MV-4-11 (cell line): ENCODE measurements around the gene ATP2A3.
"Not testable (repeated sequence)": the region's sequence is repeated elsewhere in the genome, so short reads cannot be mapped to it uniquely, and the experiment has no call there.

Experiments used
- DNase-seq: peaks from one replicate; lab custom pipeline; 2025; lab: John Stamatoyannopoulos, UW

The ATP2A3 gene

DNA sequence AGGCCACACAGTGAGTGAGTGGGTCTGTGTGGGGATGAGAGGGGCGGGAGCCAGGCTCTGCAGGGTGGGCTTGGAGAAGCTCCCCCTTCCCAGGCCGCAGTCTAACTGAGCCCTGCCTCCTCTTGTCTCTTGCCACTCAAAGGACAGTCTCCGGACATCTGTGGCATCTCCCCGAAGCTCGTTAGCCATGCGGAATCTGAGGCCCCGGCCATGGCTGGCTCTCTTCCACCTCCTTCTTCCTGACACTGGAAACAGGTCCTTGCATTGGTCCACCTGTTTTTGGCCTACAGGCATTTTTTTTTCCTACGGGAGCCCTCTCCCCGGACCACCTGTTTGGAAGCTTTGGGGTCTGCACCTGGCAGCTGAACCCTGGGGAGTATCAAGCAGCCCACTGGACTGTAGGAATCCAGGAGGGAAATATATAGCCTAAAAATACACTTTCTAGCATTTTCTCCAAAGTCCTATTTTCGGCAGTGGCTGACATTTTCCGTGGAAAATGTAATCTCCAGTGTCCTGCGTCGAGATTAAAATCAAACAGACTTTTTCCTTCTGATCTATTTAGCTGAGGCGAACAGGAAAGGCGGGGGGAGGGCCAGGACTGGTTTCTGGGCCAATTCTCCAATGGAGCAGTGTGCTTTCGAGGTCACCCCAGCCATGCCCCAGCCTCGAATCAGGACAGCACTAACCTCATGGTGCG is 9.1 kb downstream of the ATP2A3 start:
- DNase-seq = no peak

DNA sequence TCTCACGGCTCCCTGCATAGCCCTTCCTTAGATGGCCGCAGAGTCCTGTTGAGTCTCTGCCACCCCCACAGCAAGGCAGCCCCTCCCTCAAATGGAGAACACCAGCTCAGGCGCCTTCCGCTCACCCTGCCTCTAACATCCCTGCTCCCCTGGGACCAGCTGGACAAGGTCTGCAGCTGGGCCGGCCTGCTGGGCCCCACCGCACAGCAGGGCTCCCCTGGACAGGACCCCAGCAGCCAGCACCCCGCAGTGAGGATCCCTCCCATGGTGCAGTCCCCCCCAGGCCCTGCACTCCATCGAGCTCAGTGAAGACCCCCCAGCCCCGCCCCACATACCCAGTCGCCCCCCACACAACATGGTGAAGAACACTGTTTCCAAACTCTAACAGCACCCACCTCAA is 10.2 kb downstream of the ATP2A3 start:
- DNase-seq = no peak

DNA sequence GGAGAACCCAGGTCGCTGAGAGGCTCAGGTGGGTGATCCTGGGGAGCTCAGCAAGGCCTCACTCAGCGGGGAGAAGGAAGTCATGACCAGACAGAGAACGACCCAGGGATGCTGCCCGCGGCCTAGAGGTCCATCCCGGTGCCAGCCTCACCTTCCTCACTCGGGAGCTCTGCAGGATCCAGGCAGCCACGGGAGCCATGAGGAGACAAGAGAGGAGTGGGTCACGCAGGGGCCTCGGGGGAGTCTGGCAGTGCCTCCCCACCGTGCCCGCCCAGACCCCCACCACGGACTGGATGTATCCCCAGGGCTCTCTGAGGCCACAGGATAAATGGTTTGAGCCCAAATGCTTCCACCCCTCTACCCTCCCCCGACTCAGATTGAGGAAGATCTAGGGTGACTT is 10.7 kb downstream of the ATP2A3 start:
- no peak for DNase-seq

DNA sequence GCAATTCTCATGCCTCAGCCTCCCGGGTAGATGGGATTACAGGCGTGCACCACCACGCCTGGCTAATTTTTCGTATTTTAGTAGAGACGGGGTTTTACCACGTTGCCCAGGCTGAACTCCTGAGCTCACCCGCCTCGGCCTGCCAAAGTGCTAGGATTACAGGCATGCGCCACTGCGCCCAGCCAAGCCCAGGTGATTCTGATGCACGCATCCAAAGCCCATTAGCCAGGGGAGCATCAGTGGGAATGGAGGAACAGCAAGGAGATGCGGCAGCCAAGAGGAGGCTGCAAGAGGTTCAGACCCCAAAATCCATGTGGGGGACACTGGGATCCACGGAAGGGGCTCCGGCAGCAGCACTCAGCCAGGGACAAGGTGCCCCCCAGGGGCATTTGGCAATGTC is 12.1 kb downstream of the ATP2A3 start:
- no peak for DNase-seq

DNA sequence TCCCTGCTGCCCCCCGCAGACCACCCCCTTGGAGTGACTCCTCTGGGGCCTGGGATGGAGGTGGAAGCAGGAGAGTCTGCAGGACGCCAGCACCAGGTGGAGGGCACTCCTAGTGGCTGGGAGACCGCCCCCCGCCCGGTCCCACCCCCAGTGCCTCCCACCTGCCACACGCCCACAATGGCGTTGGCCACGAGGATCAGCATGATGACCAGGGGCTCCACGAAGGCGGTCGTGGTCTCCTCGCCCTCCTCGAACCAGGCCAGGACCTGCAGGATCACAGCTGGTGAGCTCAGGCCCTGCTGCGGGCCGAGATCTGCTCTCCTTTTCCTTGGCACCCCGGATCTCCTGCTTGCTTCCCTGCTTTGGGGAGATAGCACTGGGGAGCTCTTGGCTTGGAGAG is 12.8 kb downstream of the ATP2A3 start:
- no peak for DNase-seq

DNA sequence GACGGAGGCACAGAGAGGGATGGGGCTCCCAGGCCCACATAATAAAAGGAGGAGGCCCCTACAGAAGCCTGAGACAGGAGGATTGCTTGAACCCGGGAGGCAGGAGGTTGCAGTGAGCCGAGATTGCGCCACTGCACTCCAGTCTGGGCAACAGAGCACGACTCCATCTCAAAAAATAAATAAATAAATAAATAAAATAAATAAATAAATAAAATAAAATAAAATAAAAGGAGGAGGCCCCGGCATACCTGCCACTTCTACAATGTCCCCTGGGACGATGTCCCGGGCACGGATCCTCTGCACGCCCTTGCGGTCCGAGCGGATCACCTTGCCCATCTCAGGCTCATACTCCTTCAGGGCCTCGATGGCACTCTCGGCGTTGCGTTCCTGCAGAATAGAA is 13.2 kb downstream of the ATP2A3 start:
- no peak for DNase-seq

DNA sequence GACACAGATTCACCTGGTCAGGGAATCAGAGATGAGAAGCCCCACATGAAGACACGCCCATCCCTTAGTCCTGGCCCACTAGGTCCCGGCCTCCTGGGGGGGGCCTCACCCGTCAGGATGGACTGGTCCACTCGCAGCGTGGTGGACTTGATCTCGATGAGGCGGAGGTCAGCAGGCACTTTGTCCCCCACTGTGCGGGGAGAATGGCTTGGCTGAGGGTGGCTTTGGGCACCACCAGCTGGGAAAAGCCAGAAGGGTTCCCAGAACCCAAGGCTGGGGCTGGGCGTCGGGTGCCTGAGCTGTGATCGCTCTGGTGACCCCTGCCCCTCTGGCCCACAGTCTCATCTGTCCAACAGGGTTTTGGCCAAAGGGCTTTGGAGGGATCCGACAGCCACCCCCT is 13.7 kb downstream of the ATP2A3 start:
- no peak for DNase-seq

DNA sequence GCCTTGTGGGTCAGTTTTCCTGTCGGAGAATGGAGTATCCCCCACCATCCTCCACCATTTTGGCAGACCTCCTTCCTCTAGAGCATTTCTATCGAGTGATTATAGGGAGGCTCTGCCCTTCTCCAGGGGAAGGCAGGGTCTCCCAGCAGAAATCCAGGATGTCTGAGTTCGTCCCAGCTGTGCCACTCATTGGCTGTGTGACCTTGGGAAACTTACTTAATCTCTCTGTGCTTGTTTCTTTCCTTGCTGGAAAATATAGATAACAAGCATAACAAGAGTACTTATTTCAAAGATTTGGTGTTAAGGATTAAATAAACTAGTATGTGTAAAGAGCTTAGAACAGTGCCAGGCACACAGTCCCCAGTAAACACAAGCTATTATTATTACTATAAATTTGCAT is 14.8 kb downstream of the ATP2A3 start:
- DNase-seq = no peak

DNA sequence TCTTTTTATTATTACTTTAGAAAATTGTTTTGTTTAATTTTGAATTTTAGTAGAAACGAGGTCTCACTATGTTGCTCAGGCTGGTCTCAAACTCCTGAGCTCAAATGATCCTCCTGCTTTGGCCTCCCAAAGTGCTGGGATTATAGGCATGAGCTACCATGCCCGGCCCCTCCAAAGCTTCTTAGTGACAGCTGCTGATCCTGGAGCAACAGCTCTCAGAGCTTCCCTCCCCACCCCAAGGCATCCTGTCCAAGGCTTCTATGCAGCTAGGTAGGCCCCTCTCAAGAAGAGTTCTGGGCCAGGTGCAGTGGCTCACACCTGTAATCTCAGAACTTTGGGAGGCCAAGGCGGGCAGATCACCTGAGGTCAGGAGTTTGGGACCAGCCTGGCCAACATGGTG is 15.7 kb downstream of the ATP2A3 start:
- not testable (repeated sequence) for DNase-seq

DNA sequence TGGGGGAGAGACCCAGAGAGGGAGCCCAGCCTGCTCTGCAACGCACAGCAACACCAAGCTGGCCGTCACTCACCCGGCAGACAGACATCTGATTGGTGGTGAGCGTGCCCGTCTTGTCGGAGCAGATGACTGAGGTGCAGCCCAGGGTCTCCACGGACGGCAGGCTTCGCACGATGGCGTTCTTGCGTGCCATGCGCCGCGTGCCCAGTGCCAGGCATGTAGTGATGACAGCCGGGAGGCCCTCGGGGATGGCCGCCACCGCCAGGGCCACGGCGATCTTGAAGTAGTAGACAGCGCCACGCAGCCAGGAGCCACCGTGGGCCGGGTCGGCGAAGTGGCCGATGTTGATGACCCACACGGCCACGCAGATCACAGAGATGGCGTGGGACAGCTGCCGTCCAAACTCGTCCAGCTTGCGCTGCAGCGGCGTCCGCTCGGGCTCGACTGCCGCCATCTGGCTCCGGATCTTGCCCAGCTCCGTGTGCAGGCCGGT is 16.9 kb downstream of the ATP2A3 start:
- DNase-seq = no peak

DNA sequence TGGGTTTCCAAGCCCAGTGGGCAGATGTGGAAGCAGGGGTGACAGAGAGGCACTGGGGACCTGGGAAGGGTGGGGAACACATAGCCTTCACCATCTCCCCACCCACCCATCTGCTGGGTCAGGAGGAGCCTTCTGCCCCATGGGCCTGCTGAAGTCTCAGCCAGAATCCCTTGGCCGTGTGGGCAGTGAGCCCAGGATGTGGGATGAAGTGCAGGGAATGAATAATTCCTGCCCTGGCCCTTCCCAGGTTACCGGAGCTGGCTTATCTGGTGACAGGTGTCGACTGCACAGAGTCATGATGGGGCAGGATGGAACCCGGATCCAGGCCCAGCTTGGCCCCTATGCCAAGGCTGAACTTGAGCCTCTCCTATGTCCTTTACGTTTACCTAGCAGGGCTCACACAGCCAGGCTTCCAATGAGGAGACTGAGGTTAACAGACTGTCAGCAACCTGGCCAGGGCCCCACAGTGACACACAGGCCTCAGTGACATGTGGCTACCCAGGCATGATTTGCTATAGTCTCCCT is 17.5 kb downstream of the ATP2A3 start:
- no peak for DNase-seq

DNA sequence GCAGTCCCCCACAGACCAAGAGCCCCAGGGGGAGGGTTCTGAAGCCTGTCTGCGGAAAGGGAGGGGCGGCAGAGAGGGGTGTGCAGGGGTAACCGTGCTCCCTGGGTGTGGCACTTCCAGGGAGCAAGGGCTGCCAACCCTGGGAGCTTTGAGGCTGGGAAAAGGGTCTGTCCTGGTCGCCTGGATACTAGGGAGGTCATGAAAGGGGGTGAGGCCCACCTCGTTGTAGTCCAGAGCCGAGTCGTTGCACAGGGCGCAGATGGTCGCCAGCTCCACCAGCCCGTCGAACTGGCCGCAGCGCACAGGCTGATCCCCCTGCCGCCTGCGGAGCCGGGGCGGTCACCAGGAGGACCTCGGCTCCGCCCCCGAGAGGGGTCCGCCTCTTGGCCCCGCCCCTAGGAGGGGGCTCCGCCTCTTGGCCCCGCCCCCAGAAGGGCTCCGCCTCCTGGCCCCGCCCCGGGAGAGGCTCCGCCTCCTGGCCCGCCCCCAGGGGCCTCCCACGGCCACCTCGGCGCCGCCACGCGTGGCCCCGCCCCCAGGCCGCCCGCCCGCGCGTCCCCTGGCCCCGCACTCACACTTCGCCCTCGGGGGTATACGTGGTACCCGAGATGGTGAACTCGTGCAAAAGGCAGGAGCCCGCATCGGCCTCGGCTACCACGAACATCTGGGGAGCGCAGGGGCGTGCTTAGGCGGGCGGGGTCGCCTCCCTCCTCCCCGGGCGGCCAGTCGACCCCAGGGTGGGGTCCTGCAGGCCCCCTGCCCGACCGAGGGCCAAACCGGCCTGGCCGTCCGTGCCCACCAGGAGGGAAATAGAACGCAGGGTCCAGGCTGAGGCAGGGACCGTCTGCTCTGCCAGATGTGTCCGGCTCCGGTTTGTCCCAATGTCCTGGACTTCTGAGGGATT is 19.5 kb downstream of the ATP2A3 start:
- DNase-seq = no peak

DNA sequence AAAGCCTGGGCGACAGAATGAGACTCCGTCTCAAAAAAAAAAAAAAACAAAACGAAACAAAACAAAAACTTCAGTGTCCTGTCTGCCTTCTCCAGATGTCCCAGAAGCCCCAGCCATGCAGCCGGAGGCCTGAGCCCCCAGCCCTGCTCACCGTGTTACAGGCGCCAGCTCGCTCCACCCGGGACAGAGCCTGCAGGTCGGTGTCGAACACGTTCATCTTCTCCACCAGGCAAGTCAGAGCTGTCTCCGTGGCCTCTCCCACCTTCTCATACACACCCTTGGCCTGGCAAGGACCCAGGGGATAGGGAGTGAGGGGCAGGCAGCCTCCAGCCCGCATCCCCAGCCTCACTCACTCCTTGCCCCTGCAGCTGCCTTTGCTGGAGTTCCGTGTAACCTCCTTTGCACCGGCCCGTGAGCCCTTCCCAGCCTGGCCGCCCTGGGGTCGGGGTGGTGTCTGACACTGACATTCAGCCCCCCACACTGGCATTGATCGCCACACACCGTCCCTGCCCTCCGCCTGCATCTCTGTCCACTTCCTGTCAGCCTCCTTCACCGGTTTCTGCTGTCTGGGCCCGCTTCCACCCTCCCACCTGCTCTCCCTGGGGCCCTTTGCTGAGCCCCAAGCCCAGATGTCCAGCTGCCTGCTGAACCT is 20.9 kb downstream of the ATP2A3 start:
- DNase-seq = no peak

DNA sequence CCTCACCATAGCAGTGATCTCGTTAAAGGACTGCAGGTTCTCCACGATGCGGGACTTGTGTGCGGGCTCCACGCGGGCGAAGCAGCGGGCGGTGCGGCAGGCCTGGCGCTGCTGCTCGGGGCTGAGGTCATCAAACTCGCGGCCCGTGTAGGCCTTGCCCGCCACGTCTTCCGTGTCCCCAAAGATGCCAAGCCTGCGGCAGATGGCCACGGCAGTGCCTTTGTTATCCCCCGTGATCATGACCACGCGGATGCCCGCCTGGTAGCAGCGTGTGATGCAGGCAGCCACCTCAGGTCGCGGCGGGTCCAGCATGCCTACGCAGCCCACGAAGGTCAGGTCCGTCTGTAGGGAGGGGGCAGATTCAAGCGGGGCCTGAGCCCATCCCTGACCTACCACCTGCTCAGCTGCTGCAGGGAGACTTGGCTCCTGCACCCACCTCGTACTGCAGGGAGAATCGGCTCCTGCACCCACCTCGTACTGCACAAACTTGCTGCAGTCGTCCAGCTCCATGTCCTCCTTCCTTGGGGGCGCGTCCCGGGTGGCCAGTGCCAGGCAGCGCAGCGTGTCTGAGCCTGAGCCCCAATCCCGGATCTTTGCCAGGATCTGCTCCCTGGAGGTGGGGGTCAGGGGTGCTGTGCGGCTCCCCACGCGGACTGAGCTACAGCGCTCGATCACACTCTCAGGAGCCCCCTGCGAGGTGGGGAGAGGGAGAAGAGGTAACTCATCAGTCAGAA is 23.1 kb downstream of the ATP2A3 start:
- DNase-seq = no peak

DNA sequence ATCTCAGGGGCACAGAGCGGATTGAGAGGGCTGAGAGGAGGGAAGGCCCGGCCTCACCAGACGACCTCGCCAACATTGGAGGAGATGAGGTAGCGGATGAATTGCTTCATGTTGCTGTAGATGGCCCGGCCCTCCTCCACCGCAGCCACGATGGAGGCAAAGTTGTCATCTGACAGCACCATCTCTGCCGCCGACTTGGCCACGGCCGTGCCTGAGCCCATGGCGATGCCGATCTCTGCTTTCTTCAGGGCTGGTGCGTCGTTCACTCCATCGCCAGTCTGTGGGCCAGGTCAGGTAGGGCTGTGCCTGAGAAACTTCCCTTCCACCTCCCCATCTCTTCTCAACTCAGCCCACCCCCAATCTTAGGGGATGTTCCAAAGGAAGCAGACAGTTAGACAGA is 26.9 kb downstream of the ATP2A3 start:
- no peak for DNase-seq

DNA sequence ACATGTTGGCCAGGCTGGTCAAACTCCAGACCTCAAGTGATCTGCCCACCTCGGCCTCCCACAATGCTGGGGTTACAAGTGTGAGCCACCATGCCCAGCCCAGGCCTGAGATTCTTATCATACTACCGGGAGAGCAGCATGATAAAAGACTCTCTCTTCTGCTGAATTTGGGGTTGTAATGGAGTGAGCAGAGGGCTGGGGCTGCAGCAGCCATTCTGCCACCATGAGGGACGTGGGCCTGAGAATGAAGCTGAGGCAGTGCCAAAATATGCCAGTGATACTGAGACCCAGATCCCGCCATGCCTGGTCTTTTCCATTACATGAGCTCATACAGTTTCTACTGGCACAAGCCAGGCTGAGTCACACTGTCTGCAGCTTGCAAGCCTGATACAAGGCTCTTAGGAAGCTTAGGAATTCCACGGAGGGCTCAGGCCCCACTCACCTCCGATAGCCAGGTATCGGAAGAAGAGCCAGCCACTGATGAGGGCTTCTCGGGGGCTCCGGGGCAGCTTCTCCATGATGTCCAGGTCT is 28.3 kb downstream of the ATP2A3 start:
- no peak for DNase-seq

DNA sequence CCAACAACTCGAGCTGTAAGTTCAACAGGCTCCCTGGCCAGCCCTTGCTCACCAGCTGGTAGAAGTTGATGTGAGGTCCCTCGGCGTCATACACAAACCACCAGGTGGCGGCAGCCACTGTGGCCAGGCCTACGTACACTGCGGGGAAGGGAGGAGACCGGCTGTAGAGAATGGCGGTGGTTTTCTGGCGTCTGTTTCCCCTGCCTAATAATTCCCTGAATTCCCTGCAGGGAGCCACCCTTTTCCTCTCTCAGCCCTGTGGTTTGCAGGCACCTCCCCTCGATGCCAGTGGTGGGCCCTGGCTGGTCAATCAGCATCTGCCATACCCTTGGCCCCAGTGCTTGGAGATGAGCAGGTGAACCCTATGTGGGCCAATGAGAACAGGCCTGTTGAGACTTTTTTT is 29.1 kb downstream of the ATP2A3 start:
- DNase-seq = peak; percentile 16

DNA sequence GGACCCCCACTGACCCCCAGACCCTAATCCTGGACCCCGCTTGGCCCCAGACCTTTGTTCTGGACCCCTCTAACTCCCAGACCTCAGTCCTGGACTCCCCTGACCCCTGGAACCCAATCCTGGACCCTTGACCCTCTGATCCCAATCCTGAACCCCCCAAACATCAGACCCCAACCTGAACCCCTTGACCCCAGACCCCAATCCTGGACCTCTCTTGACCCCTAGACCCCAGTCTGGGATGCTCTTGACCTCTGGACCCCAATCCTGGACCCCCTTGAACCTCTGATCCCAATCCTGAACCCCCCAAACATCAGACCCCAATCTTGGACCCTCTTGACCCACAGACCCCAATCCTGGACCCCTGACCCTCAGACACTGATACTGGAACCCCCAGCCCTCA is 34.5 kb downstream of the ATP2A3 start:
- no peak for DNase-seq

DNA sequence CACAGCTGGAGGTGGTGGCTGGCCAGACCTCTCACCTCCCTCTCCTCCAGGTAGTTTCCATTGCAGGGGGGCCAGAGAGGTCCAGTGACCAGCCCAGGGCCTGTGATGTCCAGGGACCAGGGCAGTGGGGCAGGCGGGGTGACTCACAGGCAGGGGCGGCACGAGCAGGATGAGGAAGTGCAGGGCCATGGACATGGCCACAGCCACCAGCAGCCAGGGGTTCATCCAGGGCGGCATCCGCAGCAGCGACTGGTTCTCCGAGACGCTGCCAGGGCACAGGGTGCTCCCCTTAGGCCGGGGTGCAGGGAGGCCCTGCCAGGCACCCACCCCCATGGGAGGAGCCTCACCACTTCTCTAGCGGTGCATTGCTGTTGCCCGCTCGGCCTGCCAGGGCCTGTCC is 35.1 kb downstream of the ATP2A3 start:
- DNase-seq = no peak

DNA sequence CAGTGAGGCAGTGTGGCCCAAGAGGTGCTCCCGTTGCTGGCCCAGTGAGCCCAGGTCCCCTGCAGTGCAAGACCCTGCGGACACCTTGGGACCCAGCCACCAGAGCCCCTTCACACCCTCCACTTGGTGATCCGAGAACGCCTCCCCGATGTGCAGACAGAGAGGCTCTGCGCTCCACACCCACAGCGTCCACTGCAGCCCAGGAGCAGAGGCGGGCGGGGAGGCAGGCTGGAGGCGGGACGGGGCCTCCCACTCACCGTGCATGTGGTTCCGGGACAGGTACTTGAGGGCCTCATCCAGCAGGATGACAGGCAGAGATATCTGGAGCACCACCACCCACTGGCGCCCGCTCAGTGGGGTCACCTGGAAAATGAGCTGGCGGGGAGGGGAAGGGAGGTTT is 35.8 kb downstream of the ATP2A3 start:
- no peak for DNase-seq

DNA sequence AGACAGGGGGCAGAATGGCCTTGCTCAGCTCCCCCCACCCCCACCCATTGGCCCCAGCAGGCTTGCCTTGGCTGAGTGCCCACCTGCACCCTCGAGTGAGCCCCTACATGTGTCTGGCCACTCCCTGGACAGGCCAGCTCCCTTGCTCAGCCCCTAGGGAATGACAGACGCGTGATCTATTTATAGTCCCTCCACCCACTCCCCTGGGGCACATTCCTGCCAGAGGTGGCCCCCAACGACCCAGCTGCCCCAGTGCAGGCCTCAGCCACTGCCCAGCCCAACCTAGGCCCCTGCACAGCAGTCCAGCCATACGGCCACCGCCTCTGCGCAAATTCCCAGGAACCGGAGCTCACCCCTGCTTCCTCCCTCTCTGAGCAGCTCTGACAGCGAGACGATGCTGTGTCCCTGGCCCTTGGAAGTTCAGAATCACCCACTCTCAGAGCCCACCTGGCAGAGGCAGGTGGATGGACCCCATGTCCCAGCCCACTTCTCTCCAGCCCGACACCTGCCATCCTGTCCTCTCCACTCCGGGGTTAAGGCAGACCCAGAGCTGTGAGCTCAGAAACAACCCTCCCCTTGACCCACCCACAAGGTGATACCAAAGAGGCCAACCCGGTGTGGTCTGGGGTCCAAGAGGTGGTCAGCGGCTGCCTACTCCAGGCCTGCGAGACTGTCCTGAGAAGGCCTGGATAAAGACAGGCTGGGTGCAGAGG is 36.5 kb downstream of the ATP2A3 start:
- DNase-seq = no peak
